GM04503 (cell line): Measurements from ENCODE around the gene KIF22.

Source experiments
- DNase-seq: peaks from one replicate; pipeline ENCODE4 v3.0.0-alpha.2; 2012; ENCODE audit warnings: low read depth

The KIF22 gene

GRCh38 chr16:29804020-29804419 is 13.5 kb downstream of the KIF22 start:
- no peak for DNase-seq

GRCh38 chr16:29804455-29805231 is 14.1 kb downstream of the KIF22 start:
- DNase-seq = no peak

DNA sequence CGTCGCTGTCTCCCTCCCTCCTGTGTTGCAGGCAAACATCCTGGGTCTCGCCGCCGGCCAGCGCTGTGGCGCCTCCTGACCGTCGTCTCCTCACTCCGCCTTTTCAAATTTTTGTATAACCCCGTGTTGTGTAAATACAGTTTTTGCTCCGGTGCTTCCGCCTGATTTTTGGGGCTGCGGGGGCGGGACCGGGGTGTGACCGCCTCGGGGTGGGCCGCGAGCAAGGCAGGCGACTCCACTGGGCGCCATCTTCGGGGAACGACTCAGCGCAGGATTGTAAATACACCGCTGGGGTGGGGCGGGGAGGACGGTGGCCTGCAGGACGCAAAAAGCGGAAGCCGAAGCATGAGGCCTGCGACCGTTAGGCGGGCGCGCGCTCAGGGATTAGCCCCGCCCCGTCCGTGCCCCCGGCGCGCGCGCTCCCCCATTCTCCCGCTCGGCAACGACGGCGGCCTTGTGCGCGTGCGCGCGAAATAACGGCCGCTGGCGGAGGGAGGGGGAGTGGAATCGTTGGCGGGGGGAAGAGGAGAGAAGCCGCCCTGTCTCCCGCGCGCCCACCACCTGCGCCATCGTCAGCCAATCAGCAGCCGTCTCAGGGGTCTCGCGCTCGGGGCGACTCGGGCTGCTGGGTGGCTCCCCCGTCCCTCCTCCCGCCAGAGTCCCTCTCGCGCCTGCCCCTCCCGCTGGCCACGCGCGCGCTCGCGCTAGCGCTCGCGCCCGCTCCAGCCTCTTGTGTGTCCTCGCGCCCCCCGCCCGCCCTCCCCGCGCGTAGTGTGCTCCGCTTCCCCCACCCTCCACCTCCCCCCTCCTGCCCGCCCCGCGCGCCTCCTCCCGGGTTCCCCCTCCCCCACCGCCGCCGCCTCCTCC is 14.9 kb downstream of the KIF22 start:
- peak; percentile 82 for DNase-seq

GRCh38 chr16:29806099-29806579 is 15.6 kb downstream of the KIF22 start, which contains the start of gene MAZ:
Gene MAZ (plus strand): TSS chr16:29806529. CDS start chr16:29806702, 173 bp downstream.
- no peak for DNase-seq

- no peak for DNase-seq
Measured at GRCh38 chr16:29806641-29807425, 16.3 kb downstream of the KIF22 start.

GRCh38 chr16:29807426-29808218 is 17.1 kb downstream of the KIF22 start:
- DNase-seq = peak; percentile 68

GRCh38 chr16:29808219-29808900 is 17.8 kb downstream of the KIF22 start:
- no peak for DNase-seq

GRCh38 chr16:29809031-29809747 is 18.6 kb downstream of the KIF22 start:
- no peak for DNase-seq

DNA sequence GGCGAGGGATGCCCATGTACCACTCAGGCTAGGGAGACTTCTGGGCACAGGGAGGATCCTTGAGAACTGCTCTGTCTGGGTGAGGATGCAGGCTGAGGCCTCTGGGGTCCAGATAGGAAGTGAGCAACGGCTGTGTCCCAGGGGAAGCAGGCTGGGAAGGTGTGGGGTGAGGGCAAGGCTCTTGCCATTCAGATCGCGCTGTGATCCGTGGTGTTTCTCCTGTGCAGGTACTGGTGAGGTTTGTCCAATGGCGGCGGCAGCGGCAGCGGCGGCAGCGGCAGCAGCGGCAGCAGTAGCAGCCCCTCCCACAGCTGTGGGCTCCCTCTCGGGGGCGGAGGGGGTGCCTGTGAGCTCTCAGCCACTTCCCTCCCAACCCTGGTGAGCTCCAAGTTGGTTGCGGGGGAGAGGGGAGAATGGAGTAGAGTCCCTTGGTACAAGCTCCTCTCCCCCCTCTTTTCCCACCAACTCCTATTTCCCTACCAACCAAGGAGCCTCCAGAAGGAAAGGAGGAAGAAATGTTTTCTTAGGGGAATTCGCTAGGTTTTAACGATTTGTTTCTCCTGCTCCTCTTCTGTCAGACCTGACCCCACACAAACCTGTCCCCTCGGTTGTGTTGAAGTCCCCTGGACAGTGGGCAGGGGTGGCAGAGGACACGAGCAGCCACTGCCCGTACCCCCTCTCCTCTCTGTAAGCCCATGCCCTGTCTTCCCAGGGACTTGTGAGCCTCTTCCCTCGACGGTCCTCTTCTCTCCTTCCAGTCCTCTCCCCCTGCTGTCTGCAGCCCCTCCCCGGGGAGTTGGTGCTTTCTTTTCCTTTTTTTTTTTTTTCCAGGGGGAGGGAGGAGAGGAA is 19.5 kb downstream of the KIF22 start:
- DNase-seq = no peak

- no peak for DNase-seq
Measured at GRCh38 chr16:29810699-29811169, 20.2 kb downstream of the KIF22 start.

- DNase-seq = peak; percentile 89
Measured at GRCh38 chr16:29811170-29811895, 20.8 kb downstream of the KIF22 start.

- no peak for DNase-seq
Measured at GRCh38 chr16:29811896-29812665, 21.5 kb downstream of the KIF22 start, which contains the start of gene PRRT2. Gene PRRT2 (plus strand): TSS chr16:29812193. CDS start chr16:29813055, 862 bp downstream.

DNA sequence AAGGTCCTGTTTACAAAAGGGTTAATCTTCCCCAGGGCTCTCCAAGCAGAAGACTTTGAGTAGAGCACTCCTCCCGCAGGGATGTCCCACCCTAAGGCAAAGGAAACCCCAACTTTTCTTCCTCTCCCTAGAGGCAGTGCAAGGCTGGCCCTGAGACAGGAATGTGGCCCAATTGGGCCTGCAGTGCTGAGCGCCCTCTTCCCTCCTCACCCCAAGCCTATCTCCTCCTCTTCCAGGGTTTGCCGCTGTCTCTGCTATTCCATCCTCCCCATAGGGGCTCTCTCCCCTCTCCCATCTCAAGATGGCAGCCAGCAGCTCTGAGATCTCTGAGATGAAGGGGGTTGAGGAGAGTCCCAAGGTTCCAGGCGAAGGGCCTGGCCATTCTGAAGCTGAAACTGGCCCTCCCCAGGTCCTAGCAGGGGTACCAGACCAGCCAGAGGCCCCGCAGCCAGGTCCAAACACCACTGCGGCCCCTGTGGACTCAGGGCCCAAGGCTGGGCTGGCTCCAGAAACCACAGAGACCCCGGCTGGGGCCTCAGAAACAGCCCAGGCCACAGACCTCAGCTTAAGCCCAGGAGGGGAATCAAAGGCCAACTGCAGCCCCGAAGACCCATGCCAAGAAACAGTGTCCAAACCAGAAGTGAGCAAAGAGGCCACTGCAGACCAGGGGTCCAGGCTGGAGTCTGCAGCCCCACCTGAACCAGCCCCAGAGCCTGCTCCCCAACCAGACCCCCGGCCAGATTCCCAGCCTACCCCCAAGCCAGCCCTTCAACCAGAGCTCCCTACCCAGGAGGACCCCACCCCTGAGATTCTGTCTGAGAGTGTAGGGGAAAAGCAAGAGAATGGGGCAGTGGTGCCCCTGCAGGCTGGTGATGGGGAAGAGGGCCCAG is 22.4 kb downstream of the KIF22 start:
- DNase-seq = no peak

DNA sequence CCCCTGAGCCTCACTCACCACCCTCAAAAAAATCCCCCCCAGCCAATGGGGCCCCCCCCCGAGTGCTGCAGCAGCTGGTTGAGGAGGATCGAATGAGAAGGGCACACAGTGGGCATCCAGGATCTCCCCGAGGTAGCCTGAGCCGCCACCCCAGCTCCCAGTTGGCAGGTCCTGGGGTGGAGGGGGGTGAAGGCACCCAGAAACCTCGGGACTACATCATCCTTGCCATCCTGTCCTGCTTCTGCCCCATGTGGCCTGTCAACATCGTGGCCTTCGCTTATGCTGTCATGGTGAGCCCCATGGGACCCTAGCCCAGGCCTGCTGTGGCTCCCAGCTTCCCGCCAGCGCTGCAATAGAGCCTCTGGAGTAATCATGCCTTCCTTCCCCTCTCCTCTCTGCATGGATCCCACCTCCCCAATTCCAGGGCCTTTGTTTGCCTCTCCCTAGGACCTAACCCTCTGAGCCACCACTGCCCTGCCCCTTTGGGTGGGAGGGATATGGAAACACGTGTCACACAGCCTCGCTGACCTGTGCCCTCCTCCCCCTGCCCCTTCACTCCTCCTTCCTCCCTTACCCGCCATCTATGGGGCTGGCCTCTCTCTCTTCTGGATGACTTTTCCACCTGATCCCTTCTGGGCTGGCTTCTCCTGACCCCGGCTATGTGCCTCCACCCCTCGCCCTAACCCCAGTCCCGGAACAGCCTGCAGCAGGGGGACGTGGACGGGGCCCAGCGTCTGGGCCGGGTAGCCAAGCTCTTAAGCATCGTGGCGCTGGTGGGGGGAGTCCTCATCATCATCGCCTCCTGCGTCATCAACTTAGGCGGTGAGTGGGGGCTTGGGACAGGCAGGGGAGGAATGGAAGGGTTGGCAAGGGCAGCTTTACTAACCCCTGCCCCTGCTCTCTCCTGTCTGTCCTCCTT is 23.4 kb downstream of the KIF22 start:
- no peak for DNase-seq

DNA sequence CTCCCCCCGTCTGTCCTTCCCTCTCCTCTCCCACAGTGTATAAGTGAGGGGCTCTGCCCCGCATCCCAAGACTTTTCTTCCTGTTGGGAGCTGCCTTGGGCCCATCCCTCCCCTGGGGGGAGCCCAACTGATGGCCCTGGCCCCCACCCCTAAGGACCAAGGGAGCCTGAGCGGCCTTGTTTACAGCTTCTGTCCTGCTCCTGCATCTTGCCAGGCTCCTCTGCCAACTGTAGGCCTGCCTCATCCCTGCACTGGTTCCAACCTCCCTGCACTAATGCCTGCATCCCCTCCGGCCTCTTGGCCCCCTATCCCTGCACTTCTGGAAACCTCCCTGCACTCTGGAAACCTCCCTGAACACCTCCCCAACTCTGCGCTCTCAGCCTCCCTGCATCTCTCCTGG is 24.0 kb downstream of the KIF22 start:
- no peak for DNase-seq
